Mucosa of stomach (tissue), 1 donor: ENCODE data around the gene PSMA6.
"Not testable (repeated sequence)": the region's sequence is repeated elsewhere in the genome, so short reads cannot be mapped to it uniquely, and the experiment has no call there.

Experiments
- H3K27me3 ChIP-seq: one replicate; pipeline ENCODE4 v1.7.0; 2013; ENCODE audit warnings: mild to moderate bottlenecking, low read length; ENCODE audit not compliant: control insufficient read depth, insufficient read depth
- H3K36me3 ChIP-seq: one replicate; pipeline ENCODE4 v1.7.0; 2013; ENCODE audit warnings: low read length; ENCODE audit not compliant: control insufficient read depth, insufficient read depth
- H3K4me1 ChIP-seq: one replicate; pipeline ENCODE4 v1.7.0; 2013; ENCODE audit warnings: mild to moderate bottlenecking, low read length; ENCODE audit not compliant: control insufficient read depth, insufficient read depth
- H3K4me3 ChIP-seq: one replicate; pipeline ENCODE4 v1.7.0; 2013; ENCODE audit warnings: low read length
- H3K9ac ChIP-seq: one replicate; pipeline ENCODE4 v1.7.0; 2013; ENCODE audit warnings: mild to moderate bottlenecking, low read length, moderate library complexity
- H3K9me3 ChIP-seq: one replicate; pipeline ENCODE4 v1.7.0; 2013; ENCODE audit warnings: mild to moderate bottlenecking, low read length, moderate library complexity; ENCODE audit not compliant: control insufficient read depth
- donor health status: Pancreatic carcinoma.

Gene PSMA6

DNA sequence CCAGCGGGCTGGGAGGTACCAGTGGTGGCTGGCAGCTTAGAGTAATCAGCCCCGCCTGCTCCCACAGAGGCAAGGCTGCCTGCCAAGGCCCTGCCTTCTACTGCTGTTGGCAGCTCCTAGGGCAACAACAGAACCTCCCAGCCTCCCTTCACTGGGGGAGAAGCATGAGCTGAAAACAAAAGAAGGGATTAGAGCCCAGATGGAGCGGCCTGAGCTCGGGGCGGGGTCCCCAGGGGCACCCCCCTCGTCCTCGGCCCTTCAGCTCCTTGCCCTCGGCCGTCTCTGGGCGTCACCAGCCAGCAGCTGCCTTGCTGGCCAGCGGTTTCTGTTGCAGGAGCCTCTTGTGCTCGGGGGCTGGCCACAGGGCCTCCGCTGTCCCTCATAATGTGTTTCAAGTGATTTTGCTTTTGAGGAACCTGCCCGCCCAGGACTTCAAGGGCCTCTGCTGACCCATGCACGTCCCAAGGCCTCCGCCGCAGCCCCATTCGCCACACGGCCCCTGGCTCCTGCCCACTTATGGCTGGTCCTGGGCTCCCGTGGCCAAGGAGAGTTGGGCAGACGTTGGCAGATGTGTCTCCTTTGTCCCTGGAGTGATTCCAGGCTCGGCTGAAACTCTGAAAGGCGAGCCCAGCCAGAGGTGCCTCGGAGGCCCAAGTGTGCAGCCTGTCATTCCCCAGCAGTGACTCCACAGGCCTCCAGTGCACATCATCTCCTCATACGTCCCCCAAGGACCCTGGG is 49.7 kb downstream of the PSMA6 start:
- Histone ChIP-seq H3K27me3 (no peaks in the 10 kb centered on the region), H3K36me3 (no peaks in the 10 kb centered on the region), H3K9ac (peak overlapping the region; percentile 78), H3K4me1 (peaks cover 65% of the 10 kb centered on the region), H3K9me3 (no peaks in the 10 kb centered on the region), H3K4me3 (no peak overlapping the region)

GRCh38 chr14:35342489-35343010 is 50.4 kb downstream of the PSMA6 start:
- Histone ChIP-seq H3K9me3 (no peaks in the 10 kb centered on the region), H3K27me3 (no peaks in the 10 kb centered on the region), H3K36me3 (no peaks in the 10 kb centered on the region), H3K4me3 (no peak overlapping the region), H3K9ac (peak overlapping the region; percentile 78), H3K4me1 (peaks cover 62% of the 10 kb centered on the region)

GRCh38 chr14:35343702-35344101 is 51.5 kb downstream of the PSMA6 start:
- H3K9ac ChIP-seq, result no peak overlapping the region
- no peaks in the 10 kb centered on the region for H3K9me3 ChIP-seq
- H3K27me3 ChIP-seq, result no peaks in the 10 kb centered on the region
- H3K4me3 ChIP-seq, result no peak overlapping the region
- H3K36me3 ChIP-seq, result no peaks in the 10 kb centered on the region
- H3K4me1 ChIP-seq, result peaks cover 62% of the 10 kb centered on the region

- H3K36me3 ChIP-seq, result no peaks in the 10 kb centered on the region
Measured at GRCh38 chr14:35344107-35344807, 52.1 kb downstream of the PSMA6 start.

GRCh38 chr14:35346738-35347322 is 54.6 kb downstream of the PSMA6 start:
- no peak overlapping the region for H3K9ac ChIP-seq
- no peaks in the 10 kb centered on the region for H3K27me3 ChIP-seq
- H3K4me3 ChIP-seq, result no peak overlapping the region
- H3K9me3 ChIP-seq, result no peaks in the 10 kb centered on the region
- no peaks in the 10 kb centered on the region for H3K36me3 ChIP-seq
- H3K4me1 ChIP-seq, result peaks cover 32% of the 10 kb centered on the region

More at GRCh38 chr14:35344107-35344807, 52.1 kb downstream of the PSMA6 start:
- Histone ChIP-seq H3K9me3 (no peaks in the 10 kb centered on the region), H3K4me1 (peaks cover 58% of the 10 kb centered on the region), H3K9ac (no peak overlapping the region), H3K27me3 (no peaks in the 10 kb centered on the region), H3K4me3 (no peak overlapping the region)

- Histone ChIP-seq H3K9ac (no peak overlapping the region), H3K4me1 (peaks cover 26% of the 10 kb centered on the region), H3K4me3 (no peak overlapping the region), H3K9me3 (no peaks in the 10 kb centered on the region), H3K36me3 (no peaks in the 10 kb centered on the region), H3K27me3 (no peaks in the 10 kb centered on the region)
Measured at GRCh38 chr14:35347323-35348043, 55.3 kb downstream of the PSMA6 start.

- H3K36me3 ChIP-seq, H3K9me3 ChIP-seq, H3K27me3 ChIP-seq, H3K4me3 ChIP-seq, H3K9ac ChIP-seq: not testable (repeated sequence)
- H3K4me1 ChIP-seq, result peaks cover 23% of the 10 kb centered on the region
Measured at GRCh38 chr14:35348044-35348380, 55.8 kb downstream of the PSMA6 start.

DNA sequence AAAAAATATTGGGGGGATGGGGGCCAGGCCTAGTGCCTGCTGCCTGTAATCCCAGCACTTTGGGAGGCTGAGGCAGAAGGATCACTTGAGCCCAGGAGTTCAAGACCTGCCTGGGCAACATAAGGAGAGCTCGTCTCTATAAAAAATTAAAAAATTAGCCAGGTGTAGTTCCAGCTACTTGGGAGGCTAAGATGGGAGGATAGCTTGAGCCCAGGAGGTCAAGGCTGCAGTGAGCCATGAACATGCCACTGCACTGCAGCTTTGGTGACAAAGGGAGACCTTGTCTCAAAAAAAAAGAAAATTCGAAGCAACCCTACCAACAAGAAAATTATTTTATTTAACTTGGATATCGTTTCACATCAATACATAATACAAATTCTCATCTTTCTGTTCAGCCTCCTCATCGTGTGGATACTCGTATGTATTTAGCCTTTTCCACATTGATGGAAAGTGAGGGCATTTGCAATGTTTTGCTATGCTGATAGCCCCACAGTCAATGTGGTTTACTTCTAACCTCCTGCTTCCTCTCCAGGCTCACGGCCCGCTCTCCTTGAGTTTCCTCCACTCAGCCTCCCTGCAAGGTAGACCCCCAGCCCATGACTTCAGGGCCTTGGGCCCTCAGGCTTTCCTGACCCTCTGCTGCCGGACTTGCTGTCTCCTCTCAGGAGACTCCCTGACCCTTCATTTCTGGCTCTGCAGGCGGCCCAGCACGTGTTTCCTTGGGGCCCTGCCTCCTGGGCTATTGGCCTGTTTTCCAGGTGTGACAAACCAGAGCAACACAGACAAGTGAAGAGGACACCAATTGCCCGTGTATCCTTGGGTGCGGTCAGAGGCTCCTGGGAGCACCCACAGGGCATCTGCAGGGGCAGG is 57.5 kb downstream of the PSMA6 start:
- Histone ChIP-seq H3K9me3 (no peaks in the 10 kb centered on the region), H3K9ac (no peak overlapping the region), H3K4me3 (no peak overlapping the region), H3K4me1 (peaks cover 17% of the 10 kb centered on the region), H3K36me3 (no peaks in the 10 kb centered on the region), H3K27me3 (no peaks in the 10 kb centered on the region)

DNA sequence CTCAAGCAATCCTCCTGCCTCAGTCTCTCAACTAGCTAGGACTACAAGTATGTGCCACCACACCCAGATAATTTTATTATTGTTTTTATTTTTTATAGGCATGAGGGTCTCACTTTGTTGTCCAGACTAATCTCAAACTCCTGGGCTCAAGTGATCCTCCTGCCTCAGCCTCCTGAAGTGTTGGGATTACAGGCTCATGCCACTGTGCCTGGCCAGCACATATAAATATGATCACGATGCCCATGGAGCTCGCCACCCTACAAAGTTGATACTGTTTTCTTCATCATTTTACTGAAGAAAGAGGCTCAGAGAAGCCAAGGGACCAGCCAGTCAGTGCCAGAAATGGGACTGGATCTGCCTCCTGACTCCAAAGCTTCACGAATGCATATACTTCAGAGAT is 59.3 kb downstream of the PSMA6 start:
- Histone ChIP-seq H3K9ac (no peak overlapping the region), H3K27me3 (no peaks in the 10 kb centered on the region), H3K4me1 (peaks cover 31% of the 10 kb centered on the region)

DNA sequence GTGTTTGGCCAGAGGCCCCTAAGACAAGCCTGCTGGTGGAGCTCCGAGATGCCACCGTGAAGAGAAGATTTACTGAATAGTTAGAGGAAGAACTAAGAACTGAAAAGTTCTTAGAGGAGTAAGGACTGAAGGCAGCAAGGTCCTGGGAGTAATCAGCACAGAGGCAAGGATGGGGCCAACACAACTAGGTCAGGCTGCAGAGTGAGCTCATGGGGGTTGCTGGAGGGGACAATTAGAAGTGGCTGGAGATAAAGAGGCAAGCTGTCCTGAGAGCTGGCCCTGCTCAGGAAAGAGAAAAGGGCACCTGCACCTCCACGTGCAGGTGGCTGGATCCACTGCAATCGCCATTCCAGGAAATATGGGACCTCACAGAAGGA is 59.7 kb downstream of the PSMA6 start:
- H3K9ac ChIP-seq, result no peak overlapping the region
- no peaks in the 10 kb centered on the region for H3K36me3 ChIP-seq
- H3K9me3 ChIP-seq, result no peaks in the 10 kb centered on the region
- H3K4me1 ChIP-seq, result peaks cover 33% of the 10 kb centered on the region
- H3K27me3 ChIP-seq, result no peaks in the 10 kb centered on the region
- no peak overlapping the region for H3K4me3 ChIP-seq

More for the DNA sequence above, 59.3 kb downstream of the PSMA6 start:
- Histone ChIP-seq H3K36me3 (no peaks in the 10 kb centered on the region), H3K9me3 (no peaks in the 10 kb centered on the region), H3K4me3 (no peak overlapping the region)
